HG03457 (cell line): ENCODE measurements around the gene LMX1A.

Experiments used
- ATAC-seq: cut with Tn5 transposase; IDR thresholded peaks from one replicate; pipeline ENCODE4 v1.9.1; 2021; ENCODE audit warnings: moderate number of reproducible peaks; ENCODE audit not compliant: unreplicated experiment

The LMX1A gene

GRCh38 chr1:165276314-165276713, 80.2 kb downstream of the LMX1A start:
- no peak for ATAC-seq

- no peak for ATAC-seq
Observed at GRCh38 chr1:165265196-165265838, 91.2 kb downstream of the LMX1A start.

- no peak for ATAC-seq
Observed at GRCh38 chr1:165259706-165260428, 96.6 kb downstream of the LMX1A start.

GRCh38 chr1:165259236-165259635, 97.3 kb downstream of the LMX1A start:
- ATAC-seq: no peak

GRCh38 chr1:165257969-165258459, 98.5 kb downstream of the LMX1A start:
- ATAC-seq: peak; percentile 74

GRCh38 chr1:165254896-165255625, 101.5 kb downstream of the LMX1A start:
- no peak for ATAC-seq

GRCh38 chr1:165254376-165254775, 102.1 kb downstream of the LMX1A start:
- ATAC-seq: no peak

GRCh38 chr1:165253818-165254254, 102.7 kb downstream of the LMX1A start:
- ATAC-seq: no peak

- no peak for ATAC-seq
Observed at GRCh38 chr1:165248969-165249571, 107.4 kb downstream of the LMX1A start.

GRCh38 chr1:165241952-165242351, 114.6 kb downstream of the LMX1A start:
- no peak for ATAC-seq

GRCh38 chr1:165241321-165241720, 115.2 kb downstream of the LMX1A start:
- ATAC-seq: no peak

GRCh38 chr1:165240492-165240891, 116.0 kb downstream of the LMX1A start:
- ATAC-seq: no peak

- ATAC-seq: no peak
Observed at GRCh38 chr1:165239873-165240272, 116.6 kb downstream of the LMX1A start.

GRCh38 chr1:165235777-165236291, 120.7 kb downstream of the LMX1A start:
- ATAC-seq: no peak

GRCh38 chr1:165235155-165235776, 121.2 kb downstream of the LMX1A start:
- ATAC-seq: no peak

- ATAC-seq: no peak
Observed at GRCh38 chr1:165234149-165234548, 122.4 kb downstream of the LMX1A start.

GRCh38 chr1:165228676-165229075, 127.8 kb downstream of the LMX1A start:
- ATAC-seq: no peak

- ATAC-seq: no peak
Observed at GRCh38 chr1:165228111-165228655, 128.3 kb downstream of the LMX1A start.

- no peak for ATAC-seq
Observed at GRCh38 chr1:165226326-165226725, 130.2 kb downstream of the LMX1A start.

- no peak for ATAC-seq
Observed at GRCh38 chr1:165225650-165226049, 130.9 kb downstream of the LMX1A start.
